ENCODE measurements around the gene RABEP2. TPM values are rescaled to one million over a fixed set of nuclear protein-coding genes. Genes with fewer than 3 reads are reported as not detected.
"Not testable (repeated sequence)": the region's sequence is repeated elsewhere in the genome, so short reads cannot be mapped to it uniquely, and the experiment has no call there.

Gene RABEP2
- polyA plus RNA-seq, 1 donor (not counting 4 experiments of a cell fraction or from before 2014, with no cell fraction given), result 8.7 TPM

GRCh38 chr16:28927815-28928214, 2.8 kb upstream of the RABEP2 start:
- Histone ChIP-seq H3K4me1 (ENCODE audit: control insufficient read depth, extremely low read depth, insufficient read depth, low read length) (peaks cover 8% of the 10 kb centered on the region), H3K27ac (ENCODE audit: control insufficient read depth, insufficient read depth, low read length) (no peak overlapping the region), H2AFZ (ENCODE audit: control insufficient read depth, low read length) (no peak overlapping the region), H3K4me3 (ENCODE audit: control insufficient read depth in 2 of 3, extremely low read depth in 1 of 3, insufficient read depth in 2 of 3, low read depth in 1 of 3, low read length in 3 of 3) (no peak overlapping the region), H3K9me3 (ENCODE audit: control insufficient read depth, low read depth, low read length) (no peaks in the 10 kb centered on the region), H3K4me2 (ENCODE audit: control insufficient read depth, extremely low read depth, insufficient read depth, low read depth, low read length) (no peak overlapping the region), H3K79me2 (ENCODE audit: control insufficient read depth, insufficient read depth, low read length) (peaks cover 2% of the 10 kb centered on the region), H3K9ac (ENCODE audit: control insufficient read depth, extremely low read depth, insufficient read depth, low read length) (no peak overlapping the region), H3K36me3 (ENCODE audit: control insufficient read depth in 2 of 2, extremely low read depth in 1 of 2, insufficient read depth in 2 of 2, low read length in 2 of 2) (no peaks in the 10 kb centered on the region), H4K20me1 (ENCODE audit: control insufficient read depth, extremely low read depth, insufficient read depth, low read length) (no peaks in the 10 kb centered on the region), H3K9me1 (ENCODE audit: control insufficient read depth, extremely low read depth, insufficient read depth, low read length) (no peaks in the 10 kb centered on the region), H3K27me3 (ENCODE audit: control insufficient read depth, extremely low read depth, insufficient read depth, low read length) (no peaks in the 10 kb centered on the region)
- DNase-seq (ENCODE audit: low read depth, low spot score) (no peak), FAIRE-seq (no peak)
- dilution Hi-C loops (cut with MboI; ENCODE audit: extremely low pct_ligation_motif_present, low sequenced_read_pairs), result no loop called here
- no peak for TF ChIP-seq EZH2 (IDR thresholded peaks at IDR 0.05; ENCODE audit: low read length)
- TF ChIP-seq, protein P1, sequence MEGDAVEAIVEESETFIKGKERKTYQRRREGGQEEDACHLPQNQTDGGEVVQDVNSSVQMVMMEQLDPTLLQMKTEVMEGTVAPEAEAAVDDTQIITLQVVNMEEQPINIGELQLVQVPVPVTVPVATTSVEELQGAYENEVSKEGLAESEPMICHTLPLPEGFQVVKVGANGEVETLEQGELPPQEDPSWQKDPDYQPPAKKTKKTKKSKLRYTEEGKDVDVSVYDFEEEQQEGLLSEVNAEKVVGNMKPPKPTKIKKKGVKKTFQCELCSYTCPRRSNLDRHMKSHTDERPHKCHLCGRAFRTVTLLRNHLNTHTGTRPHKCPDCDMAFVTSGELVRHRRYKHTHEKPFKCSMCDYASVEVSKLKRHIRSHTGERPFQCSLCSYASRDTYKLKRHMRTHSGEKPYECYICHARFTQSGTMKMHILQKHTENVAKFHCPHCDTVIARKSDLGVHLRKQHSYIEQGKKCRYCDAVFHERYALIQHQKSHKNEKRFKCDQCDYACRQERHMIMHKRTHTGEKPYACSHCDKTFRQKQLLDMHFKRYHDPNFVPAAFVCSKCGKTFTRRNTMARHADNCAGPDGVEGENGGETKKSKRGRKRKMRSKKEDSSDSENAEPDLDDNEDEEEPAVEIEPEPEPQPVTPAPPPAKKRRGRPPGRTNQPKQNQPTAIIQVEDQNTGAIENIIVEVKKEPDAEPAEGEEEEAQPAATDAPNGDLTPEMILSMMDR (optimal IDR thresholded peaks at IDR 0.05 in 1 of 3, IDR thresholded peaks at IDR 0.05 in 1 of 3, conservative IDR thresholded peaks at IDR 0.05 in 1 of 3; ENCODE audit: extremely low read depth in 1 of 3, insufficient read depth in 2 of 3, low read length in 3 of 3), result no peak

GRCh38 chr16:28926284-28926683, 1.2 kb upstream of the RABEP2 start:
- H3K9me3 ChIP-seq (ENCODE audit: control insufficient read depth, low read depth, low read length); DNase-seq (ENCODE audit: low read depth, low spot score); dilution Hi-C loops (cut with MboI; ENCODE audit: extremely low pct_ligation_motif_present, low sequenced_read_pairs); H3K9ac ChIP-seq (ENCODE audit: control insufficient read depth, extremely low read depth, insufficient read depth, low read length); H4K20me1 ChIP-seq (ENCODE audit: control insufficient read depth, extremely low read depth, insufficient read depth, low read length); H3K9me1 ChIP-seq (ENCODE audit: control insufficient read depth, extremely low read depth, insufficient read depth, low read length); H3K27ac ChIP-seq (ENCODE audit: control insufficient read depth, insufficient read depth, low read length); H3K4me2 ChIP-seq (ENCODE audit: control insufficient read depth, extremely low read depth, insufficient read depth, low read depth, low read length); H3K36me3 ChIP-seq (ENCODE audit: control insufficient read depth in 2 of 2, extremely low read depth in 1 of 2, insufficient read depth in 2 of 2, low read length in 2 of 2); H3K27me3 ChIP-seq (ENCODE audit: control insufficient read depth, extremely low read depth, insufficient read depth, low read length); H2AFZ ChIP-seq (ENCODE audit: control insufficient read depth, low read length); FAIRE-seq; H3K79me2 ChIP-seq (ENCODE audit: control insufficient read depth, insufficient read depth, low read length); H3K4me1 ChIP-seq (ENCODE audit: control insufficient read depth, extremely low read depth, insufficient read depth, low read length): not testable (repeated sequence)
- H3K4me3 ChIP-seq (ENCODE audit: control insufficient read depth in 2 of 3, extremely low read depth in 1 of 3, insufficient read depth in 2 of 3, low read depth in 1 of 3, low read length in 3 of 3), result peak overlapping the region in 1 of 3 experiments; percentile 90
